ENCODE data around the gene SCEL.
A peak's percentile ranks its signal among the peaks of the same experiment; 100 is the strongest.
"Not testable (repeated sequence)": the region's sequence is repeated elsewhere in the genome, so short reads cannot be mapped to it uniquely, and the experiment has no call there.

SCEL gene

GRCh38 chr13:77535448-77535847 is at the start of gene SCEL:
Gene SCEL (plus strand): TSS chr13:77535706. CDS start chr13:77555876, 20,170 bp downstream.
- no peak for DNase-seq (ENCODE audit: low read depth)

GRCh38 chr13:77489566-77490337 is 45.8 kb upstream of the SCEL start:
- no peak for DNase-seq (ENCODE audit: low read depth)

- DNase-seq (ENCODE audit: low read depth), result peak; percentile 13
These were observed 42.5 kb upstream of the SCEL start for GRCh38 chr13:77492982-77493381.

GRCh38 chr13:77494226-77494625 is 41.3 kb upstream of the SCEL start:
- no peak for DNase-seq (ENCODE audit: low read depth)

- no peak for DNase-seq (ENCODE audit: low read depth)
These were observed 38.2 kb upstream of the SCEL start for GRCh38 chr13:77497350-77497749.

- no peak for DNase-seq (ENCODE audit: low read depth)
These were observed 37.7 kb upstream of the SCEL start for GRCh38 chr13:77497835-77498234.

GRCh38 chr13:77502104-77502720 is 33.3 kb upstream of the SCEL start:
- DNase-seq (ENCODE audit: low read depth), result no peak

GRCh38 chr13:77503398-77503797 is 32.1 kb upstream of the SCEL start:
- no peak for DNase-seq (ENCODE audit: low read depth)

- peak; percentile 7 for DNase-seq (ENCODE audit: low read depth)
These were observed 28.6 kb upstream of the SCEL start for GRCh38 chr13:77506874-77507273.

- peak; percentile 66 for DNase-seq (ENCODE audit: low read depth)
These were observed 27.4 kb upstream of the SCEL start for GRCh38 chr13:77507931-77508776.

GRCh38 chr13:77508959-77509620 is 26.4 kb upstream of the SCEL start:
- DNase-seq (ENCODE audit: low read depth), result peak; percentile 62

GRCh38 chr13:77510156-77510555 is 25.4 kb upstream of the SCEL start:
- DNase-seq (ENCODE audit: low read depth), result peak; percentile 3

- no peak for DNase-seq (ENCODE audit: low read depth)
These were observed 24.0 kb upstream of the SCEL start for GRCh38 chr13:77511552-77511951.

- DNase-seq (ENCODE audit: low read depth), result no peak
These were observed 21.7 kb upstream of the SCEL start for GRCh38 chr13:77513719-77514335.

GRCh38 chr13:77514336-77514726 is 21.2 kb upstream of the SCEL start:
- DNase-seq (ENCODE audit: low read depth), result no peak

- no peak for DNase-seq (ENCODE audit: low read depth)
These were observed 19.7 kb upstream of the SCEL start for GRCh38 chr13:77515785-77516184.

- peak; percentile 19 for DNase-seq (ENCODE audit: low read depth)
These were observed 19.1 kb upstream of the SCEL start for GRCh38 chr13:77516342-77516789.

GRCh38 chr13:77518266-77518665 is 17.2 kb upstream of the SCEL start:
- no peak for DNase-seq (ENCODE audit: low read depth)

- DNase-seq (ENCODE audit: low read depth), result not testable (repeated sequence)
These were observed 16.1 kb upstream of the SCEL start for GRCh38 chr13:77519396-77519795.

- no peak for DNase-seq (ENCODE audit: low read depth)
These were observed 15.7 kb upstream of the SCEL start for GRCh38 chr13:77519808-77520207.

GRCh38 chr13:77521194-77521593 is 14.3 kb upstream of the SCEL start:
- DNase-seq (ENCODE audit: low read depth), result no peak
